Activated CD8-positive, alpha-beta memory T cell treated with anti-CD3 and anti-CD28 coated beads for 36 hours (primary cell): Measurements from ENCODE around the gene TTN. TPM values are rescaled to one million over a fixed set of nuclear protein-coding genes. Genes with fewer than 3 reads are reported as not detected.

Experiments used
- CTCF ChIA-PET: fragments of 350-600 bp; sonication (Branson Sonifier 250); formaldehyde crosslinking; loops from one replicate; lab custom pipeline; 2021; ENCODE audit warnings: antibody characterized with exemption; lab: Charles Lee
- POLR2A ChIA-PET: fragments of 350-600 bp; sonication (Branson Sonifier 250); formaldehyde crosslinking; loops from one replicate; lab custom pipeline; 2021; ENCODE audit warnings: antibody characterized with exemption; lab: Charles Lee
- total RNA-seq, 2 experiments: library from RNA; stranded (reverse); gene quantifications; one replicate each; pipeline ENCODE4 v1.2.3, GENCODE V29; 2021

Gene TTN
- total RNA-seq, 2 experiments from 2014 or later = 0.38 to 0.61 TPM

DNA sequence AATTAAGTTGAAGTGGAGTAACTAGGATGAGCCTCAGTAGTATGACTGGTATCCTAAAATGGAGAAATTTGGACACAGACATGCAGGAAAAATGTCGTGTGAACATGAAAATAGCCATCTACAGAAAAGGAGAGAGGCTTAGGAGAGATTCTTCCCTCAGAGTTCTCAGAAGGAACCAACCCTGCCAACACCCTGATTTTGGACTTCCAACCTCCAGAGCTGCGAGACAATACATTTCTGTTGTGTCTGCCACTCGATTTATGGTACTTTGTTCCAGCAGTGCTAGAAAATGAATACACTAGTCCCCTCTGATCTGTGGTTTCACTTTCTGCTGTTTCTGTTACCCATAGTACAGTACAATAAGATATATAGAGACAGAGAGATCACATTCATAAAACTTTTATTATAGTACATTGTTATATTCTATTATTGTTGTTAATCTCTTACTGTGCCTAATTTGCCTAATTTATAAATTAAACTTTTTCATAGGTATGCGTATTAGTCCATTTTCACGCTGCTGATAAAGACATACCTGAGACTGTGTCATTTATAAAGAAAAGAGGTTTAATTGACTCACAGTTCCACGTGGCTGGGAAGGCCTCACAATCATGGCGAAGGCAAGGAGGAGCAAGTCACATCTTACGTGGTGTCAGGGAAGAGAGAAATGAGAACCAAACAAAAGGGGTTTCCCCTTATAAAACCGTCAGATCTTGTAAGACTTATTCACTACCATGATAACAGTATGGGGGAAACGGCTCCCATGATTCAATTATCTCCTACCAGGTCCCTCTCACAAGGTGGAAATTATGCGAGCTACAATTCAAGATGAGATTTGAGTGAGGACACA lies 285.7 kb downstream of the TTN start:
- CTCF ChIA-PET = interaction anchor here (0.8 to 2.0 kb wide), 3 partner anchors 9 to 47 kb away, joined by 3 to 5 read pairs (median 3); no protein-coding TSS in a partner anchor
- POLR2A ChIA-PET = no interaction called here

DNA sequence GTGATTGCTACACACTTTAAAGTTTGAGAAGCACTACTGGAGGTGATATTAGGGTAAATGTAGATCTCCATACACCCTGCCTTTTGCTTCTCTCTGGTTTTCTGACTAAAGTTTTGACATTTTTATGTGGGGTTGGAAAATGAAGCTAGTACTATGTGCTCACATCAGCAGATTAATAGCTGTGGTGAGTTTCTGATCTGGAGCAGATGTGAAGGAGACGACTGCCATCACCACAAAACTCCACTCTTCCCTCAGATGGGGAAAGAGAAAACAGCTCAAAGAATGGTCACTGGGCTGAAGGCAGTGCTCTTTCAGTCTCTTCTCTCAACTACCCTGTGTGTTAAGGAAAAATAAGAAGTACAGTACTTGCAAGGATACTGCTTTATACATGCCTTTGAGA lies 289.7 kb downstream of the TTN start:
- CTCF ChIA-PET = interaction anchor here (2.0 kb wide), 1 partner anchor 13 kb away, joined by 4 read pairs; no protein-coding TSS in a partner anchor

DNA sequence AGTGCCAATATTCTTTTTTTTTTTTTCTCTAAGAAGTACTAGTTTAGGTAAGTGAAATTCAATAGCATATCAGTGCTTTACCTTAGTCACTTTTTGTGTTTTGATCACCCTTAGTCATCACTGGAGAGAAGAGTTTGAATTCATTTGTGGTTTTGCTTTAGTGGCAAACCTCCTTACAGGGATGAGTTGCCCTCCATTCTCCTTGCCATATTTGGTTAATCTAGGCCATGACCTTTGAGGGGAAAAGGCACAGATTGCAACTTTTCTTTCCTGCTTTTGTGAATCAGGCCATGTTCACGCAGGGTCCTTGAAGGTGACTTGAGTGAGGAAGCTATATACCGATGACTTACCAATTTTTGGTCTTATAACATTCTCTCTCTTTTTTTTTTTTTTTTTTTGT lies 292.6 kb downstream of the TTN start:
- POLR2A ChIA-PET = no interaction called here
- CTCF ChIA-PET = interaction anchor here (0.6 to 1.6 kb wide), 3 partner anchors 9 to 101 kb away, joined by 3 to 4 read pairs (median 3); no protein-coding TSS in a partner anchor

More for the DNA sequence above, 289.7 kb downstream of the TTN start:
- POLR2A ChIA-PET = no interaction called here

DNA sequence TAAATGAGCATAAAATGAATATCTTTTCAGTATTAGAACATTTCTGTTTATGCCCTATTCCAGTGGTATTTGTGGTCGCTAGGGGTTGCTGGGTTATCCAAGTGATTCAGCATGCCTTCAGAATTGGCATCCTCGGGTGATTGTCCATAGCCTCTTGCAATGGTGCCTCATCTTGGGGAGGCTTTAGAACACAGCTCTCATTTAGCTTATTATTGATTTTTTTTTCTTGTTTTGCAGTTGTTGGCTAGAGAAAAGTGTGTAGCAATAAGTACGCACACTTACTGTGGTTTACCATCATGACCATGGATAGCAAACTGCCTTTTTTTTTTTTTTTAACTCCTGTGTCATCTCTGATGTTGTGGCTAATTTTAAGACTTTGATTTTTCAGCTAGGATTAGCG lies 293.3 kb downstream of the TTN start:
- ChIA-PET POLR2A (no interaction called here), CTCF (interaction anchor here (0.7 kb wide), 1 partner anchor 12 kb away, joined by 3 read pairs; no protein-coding TSS in a partner anchor)

DNA sequence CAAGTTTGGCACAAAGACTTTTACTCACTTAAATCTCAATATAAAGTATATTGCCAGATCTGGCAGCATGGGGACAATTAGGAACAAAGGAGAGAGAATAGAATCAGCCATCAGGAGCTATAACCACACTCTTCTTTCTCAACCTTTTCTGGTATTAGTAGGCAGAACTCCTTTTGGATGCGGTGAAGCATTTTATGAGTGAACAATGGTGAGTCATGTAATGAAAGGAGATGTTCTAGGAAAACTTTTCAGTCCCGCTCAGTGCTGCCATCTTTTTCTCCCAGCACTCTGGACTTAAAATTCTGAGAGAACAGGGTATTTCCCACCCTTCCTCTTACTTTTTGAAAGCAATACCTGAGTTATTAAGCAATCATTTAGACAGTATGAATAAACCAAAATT lies 294.7 kb downstream of the TTN start:
- ChIA-PET CTCF (interaction anchor here (1.4 kb wide), 1 partner anchor 10 kb away, joined by 5 read pairs; no protein-coding TSS in a partner anchor), POLR2A (no interaction called here)

DNA sequence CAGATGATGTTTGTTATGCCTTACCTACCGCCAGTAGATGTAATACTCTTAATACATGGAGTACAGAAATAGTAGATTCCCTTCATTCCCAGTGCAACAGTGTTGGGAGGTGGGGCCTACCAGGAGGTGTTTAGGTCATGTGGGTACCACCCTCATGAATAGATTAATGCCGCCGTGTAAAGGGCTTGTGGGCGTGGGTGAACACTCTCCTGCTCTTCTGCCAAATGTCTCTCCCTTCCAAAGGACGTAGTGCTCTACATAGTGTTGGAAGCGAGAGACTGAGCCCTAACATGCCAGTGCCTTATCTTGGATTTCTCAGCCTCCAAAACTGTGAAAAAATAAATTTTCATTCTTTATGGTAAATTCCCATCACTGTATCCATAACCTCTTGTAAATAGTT lies 296.8 kb downstream of the TTN start:
- CTCF ChIA-PET = no interaction called here
- POLR2A ChIA-PET = interaction anchor here (0.6 kb wide), 1 partner anchor 28 kb away, joined by 4 read pairs; no protein-coding TSS in a partner anchor

DNA sequence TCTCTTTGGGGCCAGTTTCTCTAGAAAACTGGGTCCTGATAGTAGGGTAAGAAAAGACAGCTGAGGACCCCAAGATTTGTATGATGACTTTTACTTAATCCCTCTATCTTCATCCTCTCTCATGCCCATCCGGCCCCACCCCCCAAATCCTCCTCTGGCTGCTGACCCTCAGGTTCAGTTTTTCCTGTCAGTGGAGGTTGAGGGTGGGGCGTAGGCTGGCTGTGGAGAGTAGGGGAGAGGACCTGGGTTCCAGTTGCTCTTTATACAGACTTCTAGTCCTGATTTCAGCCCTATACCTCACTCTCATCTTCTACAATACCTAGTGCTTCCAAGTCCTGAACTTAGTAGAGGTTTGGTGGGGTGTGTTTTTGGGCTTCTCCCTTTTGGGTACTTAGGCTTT lies 298.6 kb downstream of the TTN start:
- POLR2A ChIA-PET = no interaction called here
- CTCF ChIA-PET = interaction anchor here (0.6 kb wide), 1 partner anchor 358 kb away, joined by 3 read pairs; no protein-coding TSS in a partner anchor

DNA sequence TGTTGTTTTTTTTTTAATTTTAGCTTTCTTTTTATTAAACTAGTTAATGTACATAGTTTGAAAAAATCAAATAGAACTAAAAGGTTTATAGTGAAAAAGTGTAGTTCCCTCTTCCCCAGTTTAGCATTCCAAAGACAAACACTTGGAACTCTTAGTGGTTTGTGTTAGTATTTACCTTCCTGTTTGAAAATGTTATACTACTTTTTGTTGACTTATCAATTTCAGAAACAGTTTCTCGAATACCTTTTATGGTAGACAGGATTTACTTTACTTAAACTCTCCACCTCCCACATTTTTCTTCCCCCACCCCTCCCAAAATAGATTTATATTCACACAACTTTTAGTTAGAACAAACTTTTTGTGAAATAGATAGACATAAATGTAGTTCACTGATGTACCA lies 300.3 kb downstream of the TTN start:
- CTCF ChIA-PET = no interaction called here
- POLR2A ChIA-PET = no interaction called here

DNA sequence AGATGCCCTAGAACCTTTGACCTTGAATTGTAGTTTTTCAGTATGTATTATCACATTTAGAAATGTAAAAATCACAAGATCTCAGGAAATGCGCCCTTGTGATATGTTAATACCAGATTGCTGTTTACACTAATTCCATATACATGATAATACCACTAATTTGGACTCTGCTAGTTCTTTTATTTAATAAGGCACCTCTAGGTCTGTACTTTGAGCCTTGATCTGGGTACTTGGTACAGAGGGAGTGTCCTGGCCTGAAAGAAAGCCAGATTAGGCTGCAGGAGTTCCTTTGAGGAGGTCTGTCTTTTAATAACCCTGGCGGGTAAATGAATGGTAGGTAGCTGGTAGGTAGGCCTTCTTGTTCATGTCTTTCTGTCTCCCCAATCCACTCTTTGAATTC lies 300.7 kb downstream of the TTN start:
- ChIA-PET CTCF (no interaction called here), POLR2A (no interaction called here)

DNA sequence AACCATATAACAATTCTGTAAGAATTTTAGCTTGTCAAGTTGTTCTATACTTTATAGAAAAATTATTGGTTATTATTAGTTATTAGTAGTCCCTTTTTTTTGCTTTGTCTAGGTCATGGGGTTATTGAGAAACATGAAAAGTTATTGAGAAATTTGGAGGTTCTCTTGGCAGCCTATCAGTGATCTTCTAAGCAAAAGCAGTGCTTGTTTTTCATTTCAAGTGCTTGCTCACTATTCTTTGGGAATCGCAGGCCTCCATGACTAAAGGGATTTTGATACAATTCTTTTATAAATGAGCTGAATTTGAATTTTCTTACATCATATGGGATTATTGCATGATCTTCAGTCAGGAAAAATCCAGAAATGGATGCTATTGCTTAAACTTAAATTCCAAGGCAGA lies 301.1 kb downstream of the TTN start:
- CTCF ChIA-PET = no interaction called here

DNA sequence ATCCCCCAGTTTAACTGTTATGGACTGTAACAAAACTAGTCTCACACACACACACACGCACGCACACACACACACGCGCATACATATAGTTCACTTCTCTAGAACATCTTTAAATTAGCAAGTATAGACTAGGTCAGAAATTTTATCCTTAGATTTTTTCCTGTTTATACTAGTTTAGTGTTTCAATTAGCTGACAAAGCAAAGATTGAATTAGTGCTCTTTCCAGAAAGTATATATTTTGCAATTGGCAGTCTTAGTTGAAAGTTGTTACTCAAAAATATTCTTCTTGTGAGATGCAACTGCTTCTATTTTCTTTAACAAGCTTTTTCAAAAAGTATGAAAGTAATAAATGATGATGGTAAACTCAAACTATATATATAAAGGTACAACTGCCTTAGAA lies 304.5 kb downstream of the TTN start:
- ChIA-PET CTCF (no interaction called here), POLR2A (no interaction called here)

More for the DNA sequence above, 301.1 kb downstream of the TTN start:
- POLR2A ChIA-PET = no interaction called here

DNA sequence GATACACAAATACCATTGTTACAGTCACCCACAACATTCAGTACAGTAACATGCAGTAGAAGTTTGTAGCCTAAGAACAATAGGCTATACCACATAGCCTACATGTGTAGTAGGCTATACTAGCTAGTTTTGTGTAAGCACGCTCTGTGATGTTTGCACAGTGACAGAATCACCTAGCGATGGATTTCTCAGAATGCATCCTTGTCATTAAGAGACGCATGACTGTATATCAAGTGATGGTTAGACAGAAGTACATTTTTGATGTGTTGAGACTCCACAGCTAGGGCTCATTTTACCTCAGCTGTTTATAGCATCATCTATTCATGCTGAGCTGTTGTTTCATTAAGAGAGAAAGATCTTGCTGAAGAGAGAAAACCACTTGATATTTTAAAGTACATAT lies 307.6 kb downstream of the TTN start:
- ChIA-PET CTCF (no interaction called here), POLR2A (no interaction called here)

DNA sequence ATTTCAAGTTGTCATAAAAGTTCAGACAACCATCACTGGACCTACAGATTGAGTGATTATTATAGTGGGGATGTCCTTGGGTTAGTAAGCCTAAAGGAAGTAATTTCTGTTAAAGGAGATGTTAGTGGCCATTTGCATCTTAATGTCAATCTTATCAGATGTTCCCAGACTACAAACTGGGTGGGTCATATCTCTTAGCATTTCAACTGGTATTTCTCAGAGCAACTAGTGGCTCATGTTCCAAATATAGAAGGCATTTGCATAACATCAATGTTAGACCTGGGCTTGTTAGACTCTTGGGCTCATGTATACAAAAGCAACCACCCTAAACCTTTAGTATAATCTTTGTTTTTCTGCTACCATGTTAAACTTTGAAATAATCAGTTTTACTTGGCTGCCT lies 309.1 kb downstream of the TTN start:
- ChIA-PET CTCF (no interaction called here), POLR2A (no interaction called here)

DNA sequence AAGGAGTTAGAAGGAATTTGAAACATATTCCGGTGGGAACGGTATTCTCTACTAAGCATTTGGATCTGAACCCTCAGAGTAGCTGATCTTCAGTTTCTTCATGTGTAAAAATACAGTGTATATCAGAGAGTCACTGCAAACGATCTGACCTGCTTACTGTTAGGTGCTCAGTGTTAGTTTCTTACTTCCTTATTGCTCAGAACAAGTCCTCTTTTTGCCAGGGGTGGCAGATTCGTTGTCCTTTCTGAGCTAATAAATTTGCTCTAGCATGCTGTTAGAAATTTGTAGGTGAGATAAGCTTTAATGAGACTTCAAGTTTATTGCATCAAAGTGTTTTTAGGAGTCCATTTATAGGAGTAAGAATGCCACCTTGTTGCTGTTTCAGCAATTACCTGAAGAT lies 311.2 kb downstream of the TTN start:
- ChIA-PET POLR2A (no interaction called here), CTCF (interaction anchor here (1.2 kb wide), 1 partner anchor 27 kb away, joined by 3 read pairs; no protein-coding TSS in a partner anchor)

DNA sequence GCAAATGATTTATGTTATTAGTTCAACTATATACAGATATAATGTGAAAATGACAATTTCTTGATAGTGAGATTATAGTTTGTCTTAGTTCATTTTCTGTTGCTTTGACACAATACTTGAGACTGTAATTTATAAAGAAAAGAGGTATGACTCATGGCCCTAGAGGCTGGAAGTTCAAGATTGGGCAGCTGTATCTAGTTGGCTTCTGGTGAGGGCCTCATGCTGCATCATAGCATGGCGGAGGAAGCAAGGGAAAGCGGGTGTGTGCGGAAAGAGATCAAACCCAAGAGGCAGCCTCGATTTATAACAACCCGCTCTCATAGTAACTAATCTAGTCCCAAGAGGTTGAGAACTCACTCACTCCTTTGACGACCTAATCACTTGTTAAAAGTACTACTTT lies 315.6 kb downstream of the TTN start:
- POLR2A ChIA-PET = no interaction called here
- CTCF ChIA-PET = no interaction called here

DNA sequence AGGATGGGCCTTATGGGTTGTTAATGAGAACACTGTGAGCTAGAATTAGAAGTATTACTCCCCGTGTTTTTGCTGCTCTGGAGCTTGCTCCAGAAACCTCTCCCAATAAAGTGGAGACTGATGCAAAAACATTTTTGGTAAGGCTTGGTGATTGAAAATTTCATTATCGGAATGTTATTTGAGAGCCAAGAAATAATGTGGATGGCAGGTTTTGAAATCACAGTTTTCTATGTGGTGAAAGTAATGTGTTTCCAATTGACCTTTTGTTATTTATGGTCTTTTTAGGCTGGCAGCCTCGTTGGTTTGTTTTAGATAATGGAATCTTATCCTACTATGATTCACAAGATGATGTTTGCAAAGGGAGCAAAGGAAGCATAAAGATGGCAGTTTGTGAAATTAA lies 321.9 kb downstream of the TTN start:
- ChIA-PET CTCF (no interaction called here), POLR2A (no interaction called here)

DNA sequence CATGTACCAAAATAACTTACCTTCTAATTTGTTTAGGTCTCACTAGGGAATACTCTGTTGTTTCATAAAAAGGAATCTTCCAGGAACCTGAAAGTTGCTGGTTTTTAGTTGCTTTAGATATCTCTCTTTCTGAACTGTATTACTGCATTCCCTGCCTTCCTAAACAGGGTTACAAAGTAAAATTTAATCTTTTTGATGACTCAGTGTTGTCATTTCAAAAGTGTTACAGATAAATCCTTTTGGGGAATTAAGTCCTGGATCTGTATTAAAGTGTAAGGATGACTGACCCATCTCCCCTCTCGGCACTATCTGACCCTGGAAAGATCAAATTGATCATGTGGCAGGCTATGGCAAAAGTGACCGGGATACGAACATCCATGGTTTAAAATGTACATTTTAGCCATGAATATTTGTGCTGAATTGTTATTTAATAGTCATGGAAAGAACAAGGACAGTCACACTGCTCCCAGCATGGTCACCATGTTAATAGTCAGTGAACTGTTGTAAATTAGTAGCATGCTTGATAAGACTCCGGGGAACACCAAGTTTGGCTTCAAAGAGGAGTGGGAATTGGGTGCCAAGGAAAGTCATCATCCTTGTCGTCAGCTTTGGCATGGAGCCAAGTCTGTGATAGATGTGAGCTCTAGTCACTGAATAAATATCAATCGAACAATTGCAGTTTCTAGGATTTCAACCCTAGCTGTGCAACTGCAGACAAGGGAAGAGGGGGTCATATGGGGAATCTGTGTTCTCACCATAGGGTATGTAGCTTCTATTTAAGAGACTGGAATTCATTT lies 322.8 kb downstream of the TTN start:
- ChIA-PET POLR2A (no interaction called here), CTCF (no interaction called here)

DNA sequence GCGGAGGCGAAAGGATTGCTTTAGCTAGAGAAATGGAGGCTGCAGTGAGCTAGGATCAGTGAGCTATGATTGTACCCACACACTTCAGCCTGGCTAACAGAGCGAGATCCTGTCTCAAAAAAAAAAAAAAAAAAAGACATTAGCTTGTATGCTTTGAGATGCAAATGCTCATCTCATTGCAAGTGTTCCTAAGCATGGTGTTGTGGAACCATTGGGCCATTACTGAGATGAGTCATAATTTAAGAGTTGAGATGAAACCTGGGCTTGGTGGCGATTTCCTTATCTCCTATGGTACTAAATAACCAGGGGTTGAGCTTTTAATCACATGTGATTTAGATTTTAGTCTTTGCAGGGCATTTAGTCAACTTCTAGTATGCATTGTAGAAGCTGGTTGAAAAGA lies 324.8 kb downstream of the TTN start:
- ChIA-PET POLR2A (interaction anchor here (0.6 kb wide), 1 partner anchor 28 kb away, joined by 4 read pairs; no protein-coding TSS in a partner anchor), CTCF (interaction anchor here (0.7 to 1.1 kb wide), 2 partner anchors 19 to 62 kb away, joined by 3 to 4 read pairs; no protein-coding TSS in a partner anchor)

DNA sequence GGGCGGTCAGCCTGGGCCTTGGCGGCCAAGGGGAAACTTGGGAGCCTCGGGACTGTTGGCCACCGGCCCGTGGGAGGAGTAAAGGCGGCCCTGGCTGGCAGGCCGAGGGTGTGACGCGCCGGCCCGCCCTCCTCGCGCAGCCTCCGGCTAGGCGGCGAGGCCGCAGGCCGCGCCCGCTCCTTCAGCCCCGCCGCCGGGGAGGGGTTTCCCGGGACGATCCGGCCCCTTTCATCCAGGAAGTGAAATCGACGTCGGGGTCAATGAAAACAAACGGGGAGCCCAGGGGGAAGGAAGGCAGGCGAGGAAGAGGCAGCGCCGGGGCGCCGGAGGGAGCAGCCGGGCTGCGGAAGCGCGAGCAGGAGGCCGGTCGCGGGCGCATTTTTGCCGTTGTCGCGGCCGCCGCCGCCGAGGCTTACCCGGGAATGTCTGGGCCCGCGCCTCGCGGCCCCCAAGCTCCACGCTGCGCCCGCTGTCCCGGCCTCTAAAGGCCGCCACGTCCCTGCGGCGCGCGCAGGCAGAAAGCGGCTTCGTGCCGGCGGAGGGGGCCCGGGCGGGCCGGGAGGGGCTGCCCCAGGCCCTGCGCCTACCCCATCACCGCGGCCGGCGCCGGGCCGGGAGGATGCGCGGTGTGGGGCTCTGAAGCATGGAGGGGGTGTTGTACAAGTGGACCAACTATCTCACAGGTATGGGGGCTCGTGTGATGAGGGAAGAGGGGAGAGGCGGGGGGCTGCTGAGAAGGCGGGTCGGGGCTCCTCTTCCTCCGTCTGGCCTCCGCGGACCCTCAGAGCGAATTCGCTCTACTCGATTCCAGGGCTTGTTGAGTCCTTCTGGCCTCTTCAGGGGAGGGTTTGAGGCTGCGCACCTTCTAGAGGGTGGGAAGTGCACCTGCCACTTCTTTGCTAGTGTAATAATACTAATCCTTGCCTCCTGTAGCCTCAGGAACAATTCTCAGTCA lies 326.7 kb downstream of the TTN start, which contains the start of gene PLEKHA3:
Gene PLEKHA3 (plus strand): TSS at position 231 of the 955 bp plus-strand sequence. CDS start 413 bp downstream, at position 644.
- POLR2A ChIA-PET = interaction anchor here (1.0 to 1.4 kb wide), 2 partner anchors 29 to 42 kb away, joined by 3 to 4 read pairs; partner anchors contain the start of genes PJVK and PRKRA
- CTCF ChIA-PET = no interaction called here
